Measurements from ENCODE around the gene COX8C.

- TF ChIP-seq CTCF (conservative IDR thresholded peaks at IDR 0.05; ENCODE audit: low read length), result no peak
- no peak for TF ChIP-seq EZH2phosphoT487 (IDR thresholded peaks at IDR 0.05; ENCODE audit: borderline replicate concordance, low read depth, low read length)
Measured at GRCh38 chr14:93343266-93343665, 3.7 kb upstream of the COX8C start.
